Stimulated activated naive CD8-positive, alpha-beta T cell treated with anti-CD3 and anti-CD28 coated beads, Interleukin-15, Interleukin-2, amounts not matched to agents 100 U/mL and 50 U/mL, for 24 hours (primary cell): ENCODE results near the gene KANSL3.
"Not testable (repeated sequence)": the region's sequence is repeated elsewhere in the genome, so short reads cannot be mapped to it uniquely, and the experiment has no call there.

Experiments used
- ATAC-seq: fragments of 150-1000 bp; cut with Tn5 transposase; one replicate; pipeline ENCODE4 v1.10.0; 2021
- DNase-seq: peaks from one replicate; pipeline ENCODE4 v3.0.0; 2021

KANSL3 gene

GRCh38 chr2:96638144-96639121 is at the start of gene KANSL3:
KANSL3 (minus strand) TSS chr2:96638312; CDS start chr2:96637135, 1,177 bp downstream.
- ATAC-seq (peak; percentile 77), DNase-seq (peak; percentile 93)

DNA sequence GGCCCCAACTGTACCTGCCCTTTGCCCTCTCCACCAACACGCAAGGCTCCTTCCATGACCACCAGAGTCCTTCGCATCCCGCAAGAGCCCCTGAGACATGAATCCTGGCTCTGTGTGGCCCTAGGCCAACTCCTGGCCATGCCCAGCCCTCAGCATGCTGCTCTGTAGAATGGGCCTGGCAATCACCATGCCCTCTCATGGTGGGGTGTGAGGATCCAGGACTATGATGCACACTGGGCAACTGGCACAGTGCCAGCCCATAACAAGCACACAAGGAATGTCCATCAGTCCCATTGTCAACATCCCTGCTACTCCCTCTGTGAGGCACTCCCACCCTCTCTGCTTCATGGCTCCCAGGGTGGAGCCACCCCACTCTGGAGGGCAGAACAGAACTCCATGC is 49.2 kb upstream of the KANSL3 start:
- ATAC-seq (no peak), DNase-seq (no peak)

DNA sequence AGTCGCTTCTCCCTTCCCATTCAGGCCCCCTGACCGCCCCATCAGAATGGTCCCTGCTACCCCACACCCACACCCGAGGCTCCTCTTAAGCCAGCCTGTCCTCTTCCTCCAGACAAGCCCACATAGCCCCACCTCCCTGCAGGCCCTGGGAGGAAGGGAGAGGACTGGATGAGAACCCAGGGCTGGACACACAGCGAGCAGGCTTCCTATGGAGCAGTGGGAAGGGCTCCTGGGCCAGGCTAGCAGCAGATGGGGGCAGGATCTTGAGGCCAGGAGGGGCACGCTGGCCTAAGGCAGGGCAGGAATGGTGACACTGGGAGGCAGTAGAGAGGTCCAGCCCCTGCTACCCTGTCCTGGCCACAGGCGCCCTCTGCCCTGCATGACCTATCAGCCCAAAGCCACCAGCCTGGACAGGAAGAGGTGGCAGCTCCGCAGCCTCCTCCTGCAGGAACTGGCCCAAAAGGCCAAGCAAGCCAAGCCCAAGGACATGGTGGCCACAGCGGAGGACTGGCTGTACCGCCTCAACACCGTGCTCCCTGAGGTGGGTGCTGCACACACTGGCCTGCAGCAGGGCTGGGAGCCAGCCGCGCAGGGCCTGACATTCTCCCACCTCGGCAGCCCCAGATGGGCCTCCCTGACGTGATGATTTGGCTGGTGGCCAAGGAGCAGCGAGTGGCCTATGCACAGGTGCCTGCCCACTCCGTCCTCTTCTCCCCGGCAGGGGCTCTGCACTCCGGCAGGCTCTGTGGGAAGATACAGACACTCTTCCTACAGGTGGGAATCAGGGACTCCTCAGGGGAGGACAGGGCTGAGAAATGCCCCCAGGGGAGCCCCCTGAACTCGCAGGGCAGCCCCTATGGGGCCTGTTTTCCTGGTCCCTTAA is 47.7 kb upstream of the KANSL3 start:
- no peak for ATAC-seq

DNA sequence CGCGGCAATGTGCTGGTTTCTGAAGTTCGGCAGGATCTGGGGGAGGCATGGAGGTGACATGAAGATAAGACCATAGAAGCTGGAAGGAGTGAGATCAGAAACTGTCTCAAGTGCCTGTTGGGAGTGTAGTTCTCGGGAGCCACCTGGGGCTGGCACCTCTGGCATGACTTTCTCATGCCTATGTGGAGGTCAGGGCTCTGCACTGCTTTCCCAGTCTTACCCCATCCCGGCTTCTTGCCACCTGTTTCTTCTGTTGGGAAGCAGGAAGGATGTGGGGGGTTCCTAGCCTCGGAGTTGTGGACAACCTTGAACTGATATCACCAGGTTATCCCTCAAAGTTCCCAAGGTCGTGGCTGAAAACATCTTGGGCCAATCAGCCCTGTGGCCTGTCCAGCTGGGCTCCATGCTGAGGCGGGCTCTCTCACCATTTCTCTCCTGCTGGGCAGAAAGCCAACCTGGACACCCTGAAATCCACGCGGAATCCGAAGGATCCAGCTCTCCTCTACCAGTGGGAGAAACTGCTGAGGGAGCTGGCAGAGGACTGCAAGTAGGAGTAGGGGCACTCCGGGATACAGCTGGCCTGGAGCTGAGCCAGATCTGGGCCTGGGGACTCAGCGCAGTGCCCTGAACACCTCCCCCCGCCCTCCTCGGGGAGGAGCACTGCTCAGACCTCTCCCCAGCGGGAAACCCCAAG is 46.9 kb upstream of the KANSL3 start:
- ATAC-seq = no peak
- no peak for DNase-seq

More for the DNA sequence above, 47.7 kb upstream of the KANSL3 start:
- no peak for DNase-seq

DNA sequence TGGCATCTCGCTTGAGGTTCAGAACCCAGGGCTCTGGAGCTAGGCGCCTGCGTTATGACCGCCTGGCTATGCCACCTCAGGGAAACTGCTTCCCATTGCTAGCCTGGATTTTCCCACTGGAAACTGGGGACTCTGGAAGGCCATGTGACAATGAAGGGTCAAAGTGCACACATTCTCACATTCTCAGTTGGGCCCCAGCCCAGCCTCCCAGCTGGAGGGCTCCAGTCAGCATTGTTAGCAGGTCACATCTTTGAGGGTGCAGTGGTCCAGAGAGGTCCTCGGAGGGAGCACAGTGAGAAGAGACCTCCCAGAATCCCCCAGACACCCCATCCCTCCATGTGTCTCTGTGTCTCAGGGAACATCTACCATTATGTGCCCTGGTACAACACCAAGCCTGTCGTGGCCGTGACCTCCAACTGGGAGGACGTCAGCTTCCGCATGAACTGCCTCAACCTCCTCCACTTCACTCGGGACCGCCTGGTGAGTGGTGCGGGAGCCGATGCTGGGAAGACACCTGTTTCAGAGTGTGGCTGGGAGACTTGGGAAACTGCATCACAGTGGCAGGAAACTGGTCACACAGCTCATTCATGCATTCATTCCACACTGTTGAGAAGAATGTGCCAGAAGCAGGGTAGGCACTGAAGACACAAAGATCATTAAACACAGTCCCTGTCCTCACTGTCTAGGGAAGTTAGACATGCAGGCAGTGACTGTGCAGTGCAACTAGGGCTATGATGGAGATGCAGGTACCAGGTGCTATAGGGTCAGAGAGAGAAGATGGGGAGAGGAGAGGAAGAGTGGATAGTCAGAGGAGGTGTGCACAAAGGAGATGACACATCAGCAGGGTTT is 46.1 kb upstream of the KANSL3 start:
- ATAC-seq = no peak
- DNase-seq = no peak

DNA sequence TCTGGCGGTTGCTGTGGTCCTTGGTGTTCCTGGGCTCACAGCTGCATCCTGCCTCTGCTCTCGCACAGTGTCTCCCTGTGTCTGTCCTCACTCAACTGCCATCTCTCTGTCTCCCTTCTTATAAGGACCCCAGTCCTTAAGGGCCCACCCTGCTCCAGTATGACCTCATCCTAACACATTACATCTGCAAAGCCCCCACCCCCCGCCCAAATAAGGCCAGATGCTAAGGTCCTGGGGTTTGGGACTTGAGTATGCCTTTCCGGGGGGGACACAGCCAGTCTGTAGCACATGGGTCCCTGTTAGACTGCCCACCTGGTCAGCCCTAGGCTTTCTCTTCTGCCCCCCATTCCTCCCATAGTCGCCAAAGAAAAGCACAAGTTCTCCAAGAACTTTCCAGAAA is 45.2 kb upstream of the KANSL3 start:
- DNase-seq = no peak
- ATAC-seq = no peak

DNA sequence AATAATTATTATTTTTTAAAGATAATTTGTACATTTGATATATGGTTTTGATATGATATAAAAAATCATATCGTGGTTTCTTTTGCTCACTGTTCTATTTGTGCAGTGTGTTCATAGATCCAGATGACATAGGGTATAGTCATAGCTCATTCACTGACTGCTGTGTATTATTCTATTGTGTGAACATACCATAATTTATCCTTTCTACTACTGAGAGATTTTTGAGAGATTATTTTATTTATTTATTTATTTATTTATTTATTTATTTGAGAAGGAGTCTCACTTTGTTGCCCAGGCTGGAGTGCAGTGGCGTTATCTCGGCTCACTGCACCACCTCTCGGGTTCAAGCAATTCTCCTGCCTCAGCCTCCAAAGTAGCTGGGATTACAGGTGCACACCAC is 43.4 kb upstream of the KANSL3 start:
- DNase-seq (no peak), ATAC-seq (no peak)

DNA sequence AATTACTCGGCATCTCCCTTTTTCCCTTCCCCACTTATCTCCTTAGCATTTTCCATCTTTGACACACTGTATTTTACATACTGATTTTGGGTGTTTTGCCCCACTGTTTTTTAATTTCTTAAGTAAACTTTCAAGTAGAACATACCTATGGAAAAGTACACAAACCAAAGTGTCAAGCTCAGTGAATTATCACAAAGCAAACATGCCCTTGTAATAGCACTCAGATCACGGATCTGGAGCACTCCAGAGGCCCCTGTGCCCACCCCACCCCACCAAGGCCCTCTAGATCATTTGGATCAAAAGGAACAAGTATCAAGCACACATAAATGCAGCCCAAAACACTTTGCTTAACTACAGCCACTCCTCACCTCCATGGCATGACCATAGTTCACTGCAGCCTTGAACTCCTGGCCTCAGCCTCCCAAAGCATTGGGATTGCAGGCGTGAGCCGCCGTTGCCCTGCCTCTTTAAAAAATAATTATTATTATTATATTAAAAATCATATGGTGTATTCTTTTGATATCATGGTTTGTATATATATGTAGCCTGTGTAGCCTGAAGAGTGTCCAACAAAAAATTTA is 42.5 kb upstream of the KANSL3 start:
- ATAC-seq (no peak), DNase-seq (no peak)

DNA sequence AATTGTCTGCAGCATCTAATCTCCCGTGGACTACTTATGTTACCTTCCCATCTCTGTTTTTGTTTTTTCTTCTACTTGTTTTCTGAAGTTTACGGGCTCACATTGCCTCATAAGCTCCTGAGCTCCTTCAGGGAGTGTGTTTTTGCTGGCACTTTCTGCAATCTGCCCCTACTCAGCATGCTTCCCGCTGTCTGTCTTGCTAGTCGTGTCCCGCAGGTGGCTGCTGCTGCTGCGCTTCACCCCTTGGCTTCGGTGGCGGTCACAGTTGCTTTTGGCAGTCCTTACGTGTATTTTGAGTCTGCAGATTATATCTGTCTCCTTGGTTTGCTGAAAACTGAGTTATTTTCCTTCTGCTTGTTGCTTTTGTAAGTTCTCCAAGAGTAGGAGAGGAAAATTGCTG is 41.7 kb upstream of the KANSL3 start:
- ATAC-seq (no peak), DNase-seq (no peak)

GRCh38 chr2:96669539-96670215 is 31.6 kb upstream of the KANSL3 start:
- ATAC-seq = no peak
- DNase-seq = no peak

DNA sequence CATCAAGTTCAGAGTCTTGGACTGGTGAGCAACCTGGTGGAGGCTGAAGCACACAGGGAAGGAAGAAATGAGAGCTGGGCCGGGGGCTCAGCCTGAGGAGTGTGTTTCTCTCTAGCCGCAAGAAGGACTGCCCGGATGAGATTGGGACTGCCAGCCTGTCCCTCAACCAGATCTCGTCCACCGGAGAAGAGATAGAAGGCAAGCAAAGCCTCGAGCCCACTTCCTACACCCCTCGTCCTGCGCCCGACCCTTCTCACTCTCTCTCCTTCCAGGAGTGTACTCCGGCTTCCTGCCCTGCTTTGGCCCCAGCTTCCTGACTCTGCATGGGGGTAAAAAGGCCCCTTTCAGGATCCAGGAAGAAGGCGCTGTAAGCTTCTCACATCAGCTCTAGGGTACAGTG is 30.7 kb upstream of the KANSL3 start:
- DNase-seq (no peak), ATAC-seq (no peak)

- not testable (repeated sequence) for ATAC-seq, DNase-seq
Measured at GRCh38 chr2:96665717-96666116, 27.6 kb upstream of the KANSL3 start.

DNA sequence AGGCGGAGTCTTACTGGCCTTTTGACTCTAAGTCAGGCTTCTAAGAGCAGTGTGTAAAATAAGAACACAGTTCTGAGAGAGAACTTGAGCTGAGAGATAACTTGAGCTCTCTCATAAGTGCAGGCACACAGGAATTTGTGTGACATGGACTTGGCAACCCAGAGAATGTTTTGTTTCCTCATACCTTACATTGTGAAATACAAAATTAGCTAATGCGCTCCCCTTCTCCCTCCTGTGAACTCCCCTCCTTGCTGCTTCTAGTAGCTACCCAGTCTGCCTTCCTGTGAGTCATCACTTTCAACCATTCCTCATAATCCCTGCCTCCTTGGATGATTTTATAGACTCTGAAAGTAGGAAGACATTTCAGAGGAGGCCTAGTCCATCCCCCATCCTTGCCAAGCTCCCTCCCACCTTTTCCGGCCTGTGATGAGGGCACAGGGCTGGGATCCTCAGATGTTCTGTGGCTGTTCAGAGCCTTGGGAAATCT is 27.0 kb upstream of the KANSL3 start:
- DNase-seq (no peak), ATAC-seq (no peak)

- ATAC-seq = no peak
- DNase-seq = no peak
Measured at GRCh38 chr2:96664366-96664925, 26.3 kb upstream of the KANSL3 start.

- no peak for ATAC-seq
- DNase-seq = no peak
Measured at GRCh38 chr2:96663829-96664228, 25.7 kb upstream of the KANSL3 start.

GRCh38 chr2:96663177-96663576 is 25.1 kb upstream of the KANSL3 start:
- DNase-seq (no peak), ATAC-seq (no peak)

DNA sequence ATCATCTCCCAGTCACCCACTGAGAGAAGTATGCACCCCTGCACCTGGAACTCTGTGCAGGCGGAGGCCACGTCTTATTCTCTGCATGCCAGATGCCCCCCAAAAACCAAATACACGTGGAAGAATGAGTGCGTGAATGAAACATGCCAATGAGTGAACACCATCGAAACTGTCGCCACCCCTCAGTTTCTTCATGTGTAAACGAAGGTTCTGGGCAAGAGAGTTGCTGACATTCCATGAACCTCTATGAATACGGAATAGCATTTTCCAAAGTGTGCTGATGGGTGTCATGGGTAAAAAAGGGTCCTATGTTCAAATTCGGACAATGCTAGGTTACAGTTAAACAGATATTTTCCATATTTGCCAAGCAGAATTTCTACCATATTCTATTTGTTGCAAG is 24.2 kb upstream of the KANSL3 start:
- DNase-seq = no peak
- no peak for ATAC-seq

DNA sequence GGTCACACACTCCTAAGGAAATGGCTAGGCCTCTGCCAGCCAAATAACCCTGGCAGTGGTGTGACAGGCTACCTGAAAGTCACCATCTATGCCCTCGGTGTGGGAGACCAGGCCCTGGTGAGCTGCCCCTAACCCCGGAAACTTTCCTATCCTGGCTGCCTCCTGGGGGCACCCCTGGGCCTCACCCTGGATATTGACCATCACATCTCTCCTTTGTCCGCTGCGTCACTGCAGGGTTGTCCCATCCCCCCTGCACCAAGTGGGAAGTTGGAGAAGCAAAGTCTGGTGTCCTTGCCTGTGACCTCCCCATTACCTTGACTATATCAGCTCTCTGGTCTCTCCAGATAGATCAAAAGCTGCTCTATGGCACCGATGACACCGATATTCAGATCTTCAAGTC is 23.2 kb upstream of the KANSL3 start:
- no peak for ATAC-seq
- DNase-seq = no peak

DNA sequence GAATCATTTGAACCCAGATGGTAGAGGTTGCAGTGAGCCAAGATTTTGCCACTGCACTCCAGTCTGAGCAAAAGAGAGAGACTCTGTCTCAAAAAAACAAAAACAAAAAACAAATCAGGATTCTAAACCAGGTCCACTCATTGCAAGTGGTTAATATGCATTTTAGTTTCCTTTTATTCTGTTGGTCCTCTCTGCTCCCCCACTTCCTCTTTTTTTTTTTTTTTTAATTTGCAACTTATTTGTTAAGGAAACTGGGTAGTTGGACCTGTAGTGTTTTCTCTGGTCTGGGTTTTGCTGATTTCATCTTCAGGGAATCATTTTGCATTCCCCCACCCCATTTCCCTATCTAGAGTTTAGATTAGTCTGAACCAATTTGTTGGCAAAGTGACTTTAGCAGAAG is 18.4 kb upstream of the KANSL3 start:
- no peak for DNase-seq
- no peak for ATAC-seq

GRCh38 chr2:96655526-96655925 is 17.4 kb upstream of the KANSL3 start:
- no peak for DNase-seq
- ATAC-seq = no peak
